ENCODE measurements around the gene GARNL3. TPM values are rescaled to one million over a fixed set of nuclear protein-coding genes. Genes with fewer than 3 reads are reported as not detected.

Gene GARNL3
- total and polyA plus RNA-seq, 2 donors from 2014 or later: 2.6 to 10.2 TPM

DNA sequence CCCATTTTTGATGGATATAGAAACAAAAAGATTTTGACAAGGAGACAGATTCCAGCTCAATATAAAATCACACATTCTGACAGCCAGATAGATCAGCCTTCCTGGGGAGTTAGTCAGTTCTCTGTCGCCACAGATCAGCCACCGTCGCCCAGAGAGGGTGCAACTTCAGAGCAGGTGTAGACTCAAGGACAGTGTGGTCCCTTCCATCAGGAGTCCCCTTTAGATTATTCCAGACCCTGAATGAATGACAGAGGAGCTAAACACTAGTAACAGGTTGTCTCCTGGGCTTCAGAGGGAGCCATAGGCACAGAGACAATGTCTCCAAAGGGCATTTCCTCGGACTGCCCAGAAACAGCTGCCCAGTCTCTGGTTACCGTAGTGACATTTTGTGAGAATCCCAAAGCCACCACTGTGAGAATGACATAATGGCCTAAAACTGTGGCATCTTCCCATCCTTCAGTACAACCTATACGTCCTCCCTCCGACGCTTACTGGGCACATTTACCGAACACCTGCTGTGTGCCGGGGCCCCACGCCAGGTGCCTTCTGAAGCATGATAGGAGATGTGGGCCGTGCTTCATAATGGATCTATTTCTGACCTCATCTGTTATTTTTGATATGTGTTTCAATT lies 85.0 kb downstream of the GARNL3 start:
- intact Hi-C loops (cut with DNase I): no loop called here
- Histone ChIP-seq H3K27me3 (ENCODE audit: control insufficient read depth, insufficient read depth, low read length) (no peaks in the 10 kb centered on the region), H3K36me3 (ENCODE audit: control insufficient read depth in 2 of 3, insufficient read depth in 3 of 3, low read length in 3 of 3) (no peaks in the 10 kb centered on the region), H3K9me3 (ENCODE audit: control insufficient read depth in 2 of 3, insufficient read depth in 1 of 3, low read length in 3 of 3) (no peaks in the 10 kb centered on the region), H3K4me3 (ENCODE audit: low read length in 3 of 3) (no peak overlapping the region), H3K4me1 (ENCODE audit: control insufficient read depth in 2 of 3, insufficient read depth in 2 of 3, low read depth in 1 of 3, low read length in 3 of 3) (no peaks in the 10 kb centered on the region), H3K27ac (ENCODE audit: low read depth in 2 of 2, low read length in 2 of 2) (no peak overlapping the region), H3K9ac (ENCODE audit: low read length in 3 of 3) (no peak overlapping the region)
- FAIRE-seq (no peak), DNase-seq (no peak)
- TF ChIP-seq, protein P1, sequence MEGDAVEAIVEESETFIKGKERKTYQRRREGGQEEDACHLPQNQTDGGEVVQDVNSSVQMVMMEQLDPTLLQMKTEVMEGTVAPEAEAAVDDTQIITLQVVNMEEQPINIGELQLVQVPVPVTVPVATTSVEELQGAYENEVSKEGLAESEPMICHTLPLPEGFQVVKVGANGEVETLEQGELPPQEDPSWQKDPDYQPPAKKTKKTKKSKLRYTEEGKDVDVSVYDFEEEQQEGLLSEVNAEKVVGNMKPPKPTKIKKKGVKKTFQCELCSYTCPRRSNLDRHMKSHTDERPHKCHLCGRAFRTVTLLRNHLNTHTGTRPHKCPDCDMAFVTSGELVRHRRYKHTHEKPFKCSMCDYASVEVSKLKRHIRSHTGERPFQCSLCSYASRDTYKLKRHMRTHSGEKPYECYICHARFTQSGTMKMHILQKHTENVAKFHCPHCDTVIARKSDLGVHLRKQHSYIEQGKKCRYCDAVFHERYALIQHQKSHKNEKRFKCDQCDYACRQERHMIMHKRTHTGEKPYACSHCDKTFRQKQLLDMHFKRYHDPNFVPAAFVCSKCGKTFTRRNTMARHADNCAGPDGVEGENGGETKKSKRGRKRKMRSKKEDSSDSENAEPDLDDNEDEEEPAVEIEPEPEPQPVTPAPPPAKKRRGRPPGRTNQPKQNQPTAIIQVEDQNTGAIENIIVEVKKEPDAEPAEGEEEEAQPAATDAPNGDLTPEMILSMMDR (IDR thresholded peaks at IDR 0.05; ENCODE audit: borderline replicate concordance, extremely low read depth, insufficient read depth): no peak

DNA sequence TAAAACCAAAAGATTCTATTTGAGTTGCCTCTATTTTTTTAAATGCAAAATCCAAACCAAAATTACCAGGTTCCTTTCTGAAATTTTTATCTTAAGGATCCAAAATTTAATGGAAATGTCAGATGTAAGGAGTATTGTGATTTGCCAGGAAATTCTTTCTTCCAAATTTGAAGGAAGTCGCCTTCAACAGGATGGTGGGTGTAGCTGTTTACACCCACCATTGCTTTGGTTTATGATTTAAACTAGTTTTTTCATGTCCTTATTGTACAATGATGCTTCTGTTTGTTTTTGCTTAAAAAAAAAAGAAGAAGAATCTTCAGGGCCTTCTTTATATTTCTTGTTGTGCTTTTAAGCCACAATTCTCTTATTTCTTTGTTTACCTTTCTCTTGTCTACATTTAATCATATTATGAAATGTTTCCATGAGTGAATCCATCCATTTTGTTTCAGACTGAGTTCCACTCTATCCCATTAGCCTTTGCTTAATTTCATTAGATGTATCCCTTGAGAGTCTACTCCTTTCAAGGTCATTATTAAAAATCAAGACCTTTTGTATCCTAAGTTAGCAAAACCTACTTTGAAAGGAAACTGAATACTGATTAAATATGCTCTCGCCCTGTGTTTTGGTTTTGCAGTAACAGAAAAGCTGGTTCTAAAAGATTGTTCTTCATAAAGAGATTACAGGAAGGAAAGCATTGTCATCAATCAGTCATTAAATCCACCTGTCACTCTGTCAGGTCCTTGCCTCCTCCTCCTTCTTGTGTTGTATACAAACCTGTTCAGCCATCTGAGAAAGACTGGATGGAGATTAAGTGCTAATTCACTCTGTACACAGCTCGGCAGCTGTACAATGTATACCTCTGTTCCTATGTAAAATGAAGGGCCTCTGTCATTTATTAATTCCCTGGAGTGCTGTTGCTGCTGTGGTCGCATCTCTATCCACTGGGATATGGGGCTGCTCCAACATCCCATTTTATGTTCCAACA lies 86.9 kb downstream of the GARNL3 start:
- intact Hi-C loops (cut with DNase I): no loop called here
- no peak overlapping the region for H3K4me3 ChIP-seq (ENCODE audit: low read length in 3 of 3)
- TF ChIP-seq, protein P1 (IDR thresholded peaks at IDR 0.05; ENCODE audit: borderline replicate concordance, extremely low read depth, insufficient read depth): no peak

DNA sequence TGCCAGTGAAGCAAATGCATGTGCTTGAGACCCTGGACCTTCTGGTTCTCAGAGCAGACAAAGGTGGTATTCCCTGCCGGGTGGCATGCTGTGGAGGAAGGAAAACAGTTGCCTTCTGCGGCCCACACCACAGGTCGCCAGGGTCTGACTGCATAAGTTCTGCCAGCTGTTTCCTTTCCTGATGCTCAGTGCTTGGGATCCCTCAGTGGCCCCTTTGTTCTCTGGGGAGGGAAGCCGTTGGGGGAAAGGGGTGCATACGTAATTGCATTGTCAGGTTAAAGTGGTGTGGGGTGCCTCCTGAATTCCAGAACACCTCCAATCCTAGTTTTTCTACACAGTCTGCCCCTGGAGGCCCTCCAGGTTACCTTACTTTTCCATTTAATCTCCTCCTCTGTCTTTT lies 89.3 kb downstream of the GARNL3 start:
- DNase-seq (no peak), FAIRE-seq (no peak)
- no peak overlapping the region for H3K4me3 ChIP-seq (ENCODE audit: low read length in 3 of 3)
- H3K9me3 ChIP-seq (ENCODE audit: control insufficient read depth in 2 of 3, insufficient read depth in 1 of 3, low read length in 3 of 3): no peaks in the 10 kb centered on the region
- no peaks in the 10 kb centered on the region for H3K4me1 ChIP-seq (ENCODE audit: control insufficient read depth in 2 of 3, insufficient read depth in 2 of 3, low read depth in 1 of 3, low read length in 3 of 3)
- H3K27me3 ChIP-seq (ENCODE audit: control insufficient read depth, insufficient read depth, low read length): no peaks in the 10 kb centered on the region
- H3K9ac ChIP-seq (ENCODE audit: low read length in 3 of 3): no peak overlapping the region
- peaks cover 0 to 4% (median 2%) of the 10 kb centered on the region in 3 donors for H3K36me3 ChIP-seq (ENCODE audit: control insufficient read depth in 2 of 3, insufficient read depth in 3 of 3, low read length in 3 of 3)
- H3K27ac ChIP-seq (ENCODE audit: low read depth in 2 of 2, low read length in 2 of 2): no peak overlapping the region
- intact Hi-C loops (cut with DNase I): no loop called here
- TF ChIP-seq, protein P1 (IDR thresholded peaks at IDR 0.05; ENCODE audit: borderline replicate concordance, extremely low read depth, insufficient read depth): no peak

More for the DNA sequence above, 86.9 kb downstream of the GARNL3 start:
- Histone ChIP-seq H3K9me3 (ENCODE audit: control insufficient read depth in 2 of 3, insufficient read depth in 1 of 3, low read length in 3 of 3) (no peaks in the 10 kb centered on the region), H3K4me1 (ENCODE audit: control insufficient read depth in 2 of 3, insufficient read depth in 2 of 3, low read depth in 1 of 3, low read length in 3 of 3) (no peaks in the 10 kb centered on the region), H3K27ac (ENCODE audit: low read depth in 2 of 2, low read length in 2 of 2) (no peak overlapping the region), H3K27me3 (ENCODE audit: control insufficient read depth, insufficient read depth, low read length) (no peaks in the 10 kb centered on the region), H3K36me3 (ENCODE audit: control insufficient read depth in 2 of 3, insufficient read depth in 3 of 3, low read length in 3 of 3) (peaks cover 0 to 2% (median 0%) of the 10 kb centered on the region in 3 donors), H3K9ac (ENCODE audit: low read length in 3 of 3) (no peak overlapping the region)
- DNase-seq (no peak), FAIRE-seq (no peak)
